ENCODE results near the gene PLA2G2E.
"Not testable (repeated sequence)": the region's sequence is repeated elsewhere in the genome, so short reads cannot be mapped to it uniquely, and the experiment has no call there.

The PLA2G2E gene

GRCh38 chr1:19927130-19927421 lies 3.7 kb upstream of the PLA2G2E start:
- not testable (repeated sequence) for DNase-seq (ENCODE audit: low read depth)

DNA sequence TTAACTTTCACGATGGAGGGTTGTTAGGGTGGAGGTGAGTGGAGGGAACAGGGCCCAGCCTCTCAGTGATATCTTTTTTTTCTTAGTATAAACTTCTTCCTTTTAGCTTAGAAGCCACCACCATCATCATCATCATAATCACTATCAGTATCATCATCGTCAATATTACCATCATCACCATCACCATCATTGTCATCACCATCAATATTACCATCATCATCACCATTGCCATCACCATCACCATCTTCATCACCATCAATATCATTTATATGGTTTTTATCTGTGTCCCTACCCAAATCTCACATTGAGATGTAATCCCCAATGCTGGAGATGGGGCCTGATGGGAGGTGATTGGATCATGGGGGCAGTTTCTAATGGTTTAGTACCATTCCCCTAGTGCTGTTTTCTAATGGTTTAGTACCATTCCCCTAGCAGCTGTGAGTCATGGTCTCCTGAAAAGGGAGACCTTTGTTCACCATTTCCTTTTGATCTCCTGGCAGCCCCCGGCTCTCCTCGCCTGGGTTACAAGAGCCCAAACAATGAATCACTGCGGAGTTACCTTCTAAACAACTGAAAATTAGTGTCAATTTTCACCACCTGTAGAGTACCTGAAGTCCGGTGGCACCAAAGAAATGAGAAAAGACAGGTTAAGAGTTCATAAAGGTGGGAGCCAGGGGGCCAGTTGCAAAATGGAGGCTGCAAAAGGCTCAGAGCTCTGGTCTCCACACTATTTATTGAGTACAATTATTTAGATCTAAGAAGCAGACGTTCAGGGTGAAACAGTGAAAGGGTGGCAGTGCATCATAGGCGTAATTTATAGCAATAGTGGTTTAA lies 3.1 kb upstream of the PLA2G2E start:
- DNase-seq (ENCODE audit: low read depth), result no peak

- no peak for DNase-seq (ENCODE audit: low read depth)
Measured at GRCh38 chr1:19925342-19926070, 2.1 kb upstream of the PLA2G2E start.

- DNase-seq (ENCODE audit: low read depth), result no peak
Measured at GRCh38 chr1:19923953-19924346, 533 bp upstream of the PLA2G2E start.

GRCh38 chr1:19922015-19922688 lies 1.3 kb downstream of the PLA2G2E start:
- DNase-seq (ENCODE audit: low read depth), result no peak

DNA sequence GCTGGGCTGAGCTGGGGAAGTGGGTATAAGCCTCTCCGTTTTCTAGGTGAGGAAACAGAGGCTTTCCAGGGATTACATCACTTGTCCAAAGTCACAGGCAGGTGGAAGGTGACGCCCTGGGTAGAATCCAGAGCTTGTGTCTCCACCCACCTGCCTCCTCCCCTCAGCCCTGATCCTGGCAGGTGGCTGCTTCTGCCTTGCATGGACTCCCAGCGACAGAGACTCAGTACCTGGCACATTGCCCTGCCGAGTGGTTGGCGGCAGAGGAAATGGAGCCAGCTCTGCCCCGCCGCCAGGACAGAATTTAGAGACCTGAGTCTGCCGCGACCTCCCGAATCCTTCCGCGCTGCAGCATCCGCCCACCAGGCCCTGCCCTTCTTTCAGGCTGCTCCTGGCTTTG lies 2.1 kb downstream of the PLA2G2E start:
- DNase-seq (ENCODE audit: low read depth), result no peak

DNA sequence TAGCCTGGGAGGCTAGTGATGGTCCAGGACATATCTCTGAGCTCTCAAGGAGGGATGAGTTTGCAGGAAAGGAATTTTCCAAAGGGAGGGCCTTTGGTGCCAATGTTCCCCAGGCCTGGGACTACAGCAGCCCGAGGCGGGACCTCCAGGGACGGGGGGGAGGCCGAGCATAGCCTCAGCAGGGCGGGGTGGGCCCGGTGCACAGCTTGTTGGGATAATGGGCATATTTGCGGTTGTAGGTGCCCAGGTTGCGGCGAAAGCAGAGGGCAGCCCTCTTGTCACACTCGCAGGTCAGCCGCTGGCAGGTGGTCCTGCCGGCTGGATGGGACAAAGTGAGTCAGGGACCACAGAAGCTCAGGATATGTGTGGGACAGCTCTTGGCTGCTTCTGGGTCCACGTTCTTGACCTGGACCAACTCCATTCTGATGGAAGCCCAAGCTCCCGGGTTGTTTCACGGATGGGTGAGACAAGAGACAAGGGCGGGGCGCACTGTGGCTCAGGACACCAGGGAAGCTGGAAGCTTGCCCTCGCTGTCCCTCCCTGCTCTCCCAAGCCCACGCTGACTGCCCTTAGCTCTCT lies 3.2 kb downstream of the PLA2G2E start:
- DNase-seq (ENCODE audit: low read depth), result no peak

GRCh38 chr1:19918057-19918456 lies 5.4 kb downstream of the PLA2G2E start:
- DNase-seq (ENCODE audit: low read depth), result peak; percentile 70

DNA sequence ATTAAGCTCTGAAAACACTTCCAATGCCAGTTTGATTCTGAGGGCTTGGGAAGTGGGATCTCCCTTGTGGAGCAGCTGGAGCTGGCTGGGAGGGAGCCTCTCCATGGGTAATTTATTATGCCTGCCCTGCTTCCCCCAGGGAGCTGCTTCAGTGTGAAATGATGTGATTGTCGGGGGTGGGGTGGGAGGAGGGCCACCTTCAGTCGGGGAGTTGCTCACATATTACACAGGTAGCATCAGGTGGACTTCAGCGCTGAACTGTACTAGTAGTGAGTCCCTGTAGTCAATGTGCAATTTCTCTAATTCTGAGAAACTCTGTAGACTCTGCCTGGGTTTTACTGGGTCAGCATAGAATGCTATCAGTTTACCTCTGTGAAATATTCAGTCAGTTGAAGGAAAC lies 12.8 kb downstream of the PLA2G2E start:
- DNase-seq (ENCODE audit: low read depth), result no peak

GRCh38 chr1:19909971-19910370 lies 13.4 kb downstream of the PLA2G2E start:
- no peak for DNase-seq (ENCODE audit: low read depth)

- no peak for DNase-seq (ENCODE audit: low read depth)
Measured at GRCh38 chr1:19909392-19909791, 14.0 kb downstream of the PLA2G2E start.

- DNase-seq (ENCODE audit: low read depth), result no peak
Measured at GRCh38 chr1:19907456-19907855, 16.0 kb downstream of the PLA2G2E start.

GRCh38 chr1:19903621-19904020 lies 19.8 kb downstream of the PLA2G2E start:
- DNase-seq (ENCODE audit: low read depth), result no peak

GRCh38 chr1:19901653-19902052 lies 21.8 kb downstream of the PLA2G2E start:
- no peak for DNase-seq (ENCODE audit: low read depth)

DNA sequence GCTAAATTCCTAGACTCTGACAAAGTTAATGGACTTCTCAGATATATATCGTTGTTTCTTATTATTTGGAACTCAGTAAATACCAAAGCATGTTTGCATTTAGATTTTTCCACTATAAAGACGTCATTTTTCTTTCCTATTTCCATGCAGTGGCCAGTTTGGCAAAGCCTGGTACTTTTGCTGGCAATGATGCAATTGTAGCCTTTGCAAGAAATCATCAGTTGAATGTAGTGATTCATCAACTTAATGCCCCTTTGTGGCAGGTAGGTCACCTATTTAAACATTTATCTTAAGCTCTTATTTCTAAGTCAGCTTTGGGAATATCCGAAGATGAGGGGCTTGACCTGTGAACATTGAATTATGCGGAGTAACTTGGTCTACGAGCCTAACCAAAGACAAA lies 29.2 kb downstream of the PLA2G2E start:
- DNase-seq (ENCODE audit: low read depth), result no peak

- no peak for DNase-seq (ENCODE audit: low read depth)
Measured at GRCh38 chr1:19893687-19894086, 29.7 kb downstream of the PLA2G2E start.

DNA sequence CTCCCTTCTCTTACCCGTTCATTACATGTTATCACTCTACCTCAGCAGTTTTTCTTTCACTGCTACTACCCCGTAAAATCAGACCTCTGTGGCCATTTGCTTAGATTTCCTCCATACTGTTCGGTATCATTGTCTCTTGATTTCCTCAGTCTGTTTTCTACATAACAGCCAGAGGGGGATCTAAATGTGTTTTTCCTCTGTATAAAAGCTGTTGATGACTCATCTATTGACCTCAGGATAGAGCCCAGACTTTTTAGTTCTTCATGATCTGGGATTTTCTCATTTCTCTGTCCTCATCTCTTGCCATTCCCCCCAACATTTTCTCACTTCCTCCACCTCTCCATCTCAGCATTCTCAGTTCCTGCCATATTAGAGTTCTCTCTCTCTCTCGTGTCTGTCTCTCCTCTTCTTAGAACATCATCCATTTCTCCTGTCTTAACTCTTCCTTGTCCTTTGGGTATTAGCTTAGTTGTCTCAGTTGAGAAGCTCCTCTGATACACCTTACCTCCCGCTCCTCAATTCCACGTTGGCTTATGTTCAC lies 30.7 kb downstream of the PLA2G2E start:
- DNase-seq (ENCODE audit: low read depth), result no peak

DNA sequence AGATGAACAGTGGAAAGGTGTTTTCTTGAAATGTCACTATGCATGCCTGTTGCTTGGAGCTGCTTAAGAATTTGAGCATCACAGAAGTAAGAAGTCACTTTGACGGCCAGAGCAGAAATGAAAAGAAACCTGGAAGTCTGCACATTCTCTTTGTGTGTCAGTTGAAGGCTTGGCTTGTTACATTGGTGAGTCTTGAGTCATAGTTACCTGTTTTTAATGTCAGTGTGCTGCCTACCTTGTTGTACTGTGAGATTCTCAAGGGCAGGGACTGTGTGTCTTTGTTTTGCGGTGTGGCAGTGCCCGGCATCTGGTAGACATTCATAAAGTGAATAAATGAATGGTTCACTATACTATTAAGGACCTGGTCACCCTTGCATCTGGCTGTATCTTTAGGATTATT lies 31.3 kb downstream of the PLA2G2E start:
- no peak for DNase-seq (ENCODE audit: low read depth)

- no peak for DNase-seq (ENCODE audit: low read depth)
Measured at GRCh38 chr1:19889656-19890055, 33.8 kb downstream of the PLA2G2E start.

DNA sequence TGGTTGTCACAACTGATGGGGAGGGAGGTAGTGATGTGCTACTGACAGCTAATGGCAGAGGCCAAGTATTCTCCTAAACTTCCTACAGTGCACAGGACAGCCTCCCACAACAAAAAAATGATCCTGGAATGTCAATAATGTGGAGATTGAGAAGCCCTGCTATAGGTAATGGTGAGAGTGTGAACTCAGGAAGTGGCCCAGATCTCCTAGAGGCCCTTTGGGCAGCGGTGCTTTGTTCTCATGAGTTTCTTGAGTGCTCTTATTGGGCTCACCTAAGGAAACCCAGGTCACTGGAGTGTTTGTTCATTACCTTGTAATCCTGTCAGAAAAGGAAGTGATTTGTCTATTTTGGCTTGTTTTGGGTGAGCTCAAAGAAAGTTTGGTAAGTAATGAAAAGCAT lies 35.3 kb downstream of the PLA2G2E start:
- DNase-seq (ENCODE audit: low read depth), result no peak

DNA sequence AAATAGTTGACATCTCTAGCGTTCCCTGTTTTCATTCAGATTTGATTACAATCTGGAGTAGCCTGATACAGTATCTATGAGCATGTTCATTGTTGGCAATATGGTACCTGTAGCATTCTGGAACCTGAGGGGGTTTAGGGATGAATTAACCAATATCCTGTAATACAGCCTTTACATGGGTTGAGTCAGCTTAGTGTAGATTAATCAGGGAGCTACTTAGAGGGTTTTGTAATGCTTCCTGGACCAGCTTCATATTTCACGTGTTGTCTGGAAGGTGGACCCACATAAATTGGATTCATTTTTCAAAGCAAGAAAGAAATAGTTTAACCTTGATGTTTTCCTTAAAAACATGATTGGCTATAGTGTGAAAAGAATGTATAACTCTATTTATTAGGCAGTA lies 37.6 kb downstream of the PLA2G2E start:
- no peak for DNase-seq (ENCODE audit: low read depth)

DNA sequence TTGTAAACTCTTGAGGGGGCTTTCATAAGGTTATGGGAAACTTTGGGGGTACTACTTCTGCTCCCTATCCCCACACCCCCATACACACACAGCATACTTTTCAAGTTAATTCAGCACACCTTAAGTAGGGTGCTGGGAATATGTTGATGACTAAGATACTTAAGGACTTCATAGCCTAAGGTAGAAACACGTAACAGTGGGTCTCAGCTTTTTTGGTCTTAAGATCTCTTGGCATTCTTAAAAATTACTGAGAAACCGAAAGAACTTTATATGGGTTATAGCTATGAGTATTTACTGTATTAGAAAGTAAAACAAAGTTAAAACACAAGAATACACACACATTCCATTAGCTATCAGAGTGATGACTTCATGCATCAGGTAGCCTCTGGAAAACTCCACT lies 39.1 kb downstream of the PLA2G2E start:
- DNase-seq (ENCODE audit: low read depth), result no peak

Data from stimulated activated CD8-positive, alpha-beta memory T cell treated with anti-CD3 and anti-CD28 coated beads, Interleukin-4, amount 100 ng/mL, for 24 hours (primary cell).